HepG2 (cell line): ENCODE results near the gene SORBS2. TPM values are rescaled to one million over a fixed set of nuclear protein-coding genes. Genes with fewer than 3 reads are reported as not detected.

Experiments
- CHCHD3 ChIP-seq: sonication (generic); formaldehyde crosslinking; IDR thresholded peaks from 2 replicates; pipeline ENCODE4 v1.8.0; 2022; ENCODE audit warnings: mild to moderate bottlenecking, missing genetic modification reagents, moderate library complexity
- E2F5 ChIP-seq: sonication (generic); formaldehyde crosslinking; conservative IDR thresholded peaks from 2 replicates; pipeline ENCODE4 v1.4.0; 2020; ENCODE audit warnings: missing genetic modification reagents
- FOSL2 ChIP-seq: sonication (generic); formaldehyde crosslinking; IDR thresholded peaks from 2 replicates; pipeline ENCODE4 v1.4.0; 2020; ENCODE audit warnings: missing genetic modification reagents
- PRDM4 ChIP-seq: sonication (generic); formaldehyde crosslinking; IDR thresholded peaks from 2 replicates; pipeline ENCODE4 v1.9.0; 2021; ENCODE audit warnings: missing genetic modification reagents, borderline replicate concordance
- ZFY ChIP-seq: sonication (generic); formaldehyde crosslinking; IDR thresholded peaks from 2 replicates; pipeline ENCODE4 v1.4.0; 2020; ENCODE audit warnings: missing genetic modification reagents
- ZNF280D ChIP-seq: sonication (generic); formaldehyde crosslinking; IDR thresholded peaks from 2 replicates; pipeline ENCODE4 v1.5.1; 2020; ENCODE audit warnings: mild to moderate bottlenecking, missing genetic modification reagents
- ZNF547 ChIP-seq: sonication (generic); formaldehyde crosslinking; IDR thresholded peaks from 2 replicates; pipeline ENCODE4 v1.5.1; 2020; ENCODE audit warnings: mild to moderate bottlenecking, missing genetic modification reagents
- ZNF569 ChIP-seq: sonication (generic); formaldehyde crosslinking; IDR thresholded peaks from 2 replicates; pipeline ENCODE4 v1.5.0; 2020; ENCODE audit warnings: mild to moderate bottlenecking, missing genetic modification reagents, moderate library complexity, borderline replicate concordance
- polyA plus RNA-seq, 8 experiments: library from polyadenylated mRNA; depleted of rRNA in 3 of 8; stranded (reverse) in 7 of 8; unstranded in 1 of 8; fragments of >200 nt; fragmentation: Illumina TruSeq in 4 of 8; extraction: Trizol in 4 of 8; gene quantifications; 2 replicates each; pipeline versions ENCODE4 v1.2.1 to v1.2.3, GENCODE V29; 2011 to 2016; ENCODE audit warnings: low read depth in 4 of 8, missing spikeins in 1 of 8, mixed read lengths in 1 of 8; ENCODE audit not compliant: insufficient read depth in 1 of 8
- total RNA-seq, 5 experiments: library from RNA; depleted of rRNA; stranded (reverse); fragments of >200 nt; fragmentation: Illumina TruSeq; extraction: Trizol; gene quantifications; 2 replicates each; pipeline ENCODE4 v1.2.3, GENCODE V29; 2016; ENCODE audit warnings: low read depth in 1 of 5

The SORBS2 gene
- total and polyA plus RNA-seq, 2 of the 13 experiments (the other 11 are each of a cell fraction or from before 2014, with no cell fraction given): 25.0 to 80.5 TPM

- TF ChIP-seq PRDM4 (CRISPR knock-in tag): no peak
- no peak for TF ChIP-seq CHCHD3 (CRISPR knock-in tag)
- TF ChIP-seq ZNF547 (CRISPR knock-in tag): no peak
- TF ChIP-seq ZFY (CRISPR knock-in tag): no peak
- TF ChIP-seq FOSL2 (CRISPR knock-in tag): no peak
- TF ChIP-seq ZNF280D: no peak
- TF ChIP-seq ZNF569 (CRISPR knock-in tag): no peak
- TF ChIP-seq E2F5: no peak
These were observed 186.5 kb downstream of the SORBS2 start (continued) for GRCh38 chr4:185625503-185625902.
